Activated naive CD8-positive, alpha-beta T cell (primary cell): ENCODE results near the gene COG3.
A peak's percentile ranks its signal among the peaks of the same experiment; 100 is the strongest.

Source experiments
- H3K27ac Mint-ChIP-seq: one replicate; pipeline ENCODE4 v1.8.0; 2021; ENCODE audit warnings: mixed read lengths
- H3K27me3 Mint-ChIP-seq: one replicate; pipeline ENCODE4 v1.8.0; 2021; ENCODE audit warnings: mixed read lengths
- H3K36me3 Mint-ChIP-seq: one replicate; pipeline ENCODE4 v1.8.0; 2021; ENCODE audit warnings: mixed read lengths
- H3K4me1 Mint-ChIP-seq: one replicate; pipeline ENCODE4 v1.8.0; 2021; ENCODE audit warnings: low read depth, mixed read lengths
- H3K4me3 Mint-ChIP-seq: one replicate; pipeline ENCODE4 v1.8.0; 2021; ENCODE audit warnings: mild to moderate bottlenecking, mixed read lengths
- H3K9me3 Mint-ChIP-seq: one replicate; pipeline ENCODE4 v1.8.0; 2021; ENCODE audit warnings: low read depth, mixed read lengths

The COG3 gene

DNA sequence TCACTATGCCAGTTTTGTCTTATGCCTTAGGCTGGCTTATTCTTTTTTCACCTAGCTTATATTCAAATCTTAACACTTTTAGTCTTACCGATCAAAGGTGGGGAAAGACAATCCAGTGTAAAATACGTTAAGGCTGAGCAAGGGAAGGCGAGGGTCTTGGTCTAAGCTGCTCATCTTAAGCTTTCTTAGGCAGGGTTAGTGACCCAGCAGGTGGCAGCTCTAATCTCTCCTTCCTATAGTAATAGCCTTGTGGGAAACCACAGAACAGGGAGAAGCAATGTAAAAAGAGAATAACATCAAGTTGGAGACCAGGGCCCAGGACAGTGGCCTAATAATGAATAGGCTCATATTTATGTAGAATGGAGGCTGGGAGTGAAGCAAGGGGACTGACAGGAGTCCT lies 45.9 kb downstream of the COG3 start:
- Mint-ChIP-seq H3K4me1 (peaks cover 8% of the 10 kb centered on the region), H3K9me3 (no peaks in the 10 kb centered on the region), H3K4me3 (no peak overlapping the region), H3K36me3 (peaks cover 8% of the 10 kb centered on the region), H3K27ac (no peak overlapping the region), H3K27me3 (no peaks in the 10 kb centered on the region)

DNA sequence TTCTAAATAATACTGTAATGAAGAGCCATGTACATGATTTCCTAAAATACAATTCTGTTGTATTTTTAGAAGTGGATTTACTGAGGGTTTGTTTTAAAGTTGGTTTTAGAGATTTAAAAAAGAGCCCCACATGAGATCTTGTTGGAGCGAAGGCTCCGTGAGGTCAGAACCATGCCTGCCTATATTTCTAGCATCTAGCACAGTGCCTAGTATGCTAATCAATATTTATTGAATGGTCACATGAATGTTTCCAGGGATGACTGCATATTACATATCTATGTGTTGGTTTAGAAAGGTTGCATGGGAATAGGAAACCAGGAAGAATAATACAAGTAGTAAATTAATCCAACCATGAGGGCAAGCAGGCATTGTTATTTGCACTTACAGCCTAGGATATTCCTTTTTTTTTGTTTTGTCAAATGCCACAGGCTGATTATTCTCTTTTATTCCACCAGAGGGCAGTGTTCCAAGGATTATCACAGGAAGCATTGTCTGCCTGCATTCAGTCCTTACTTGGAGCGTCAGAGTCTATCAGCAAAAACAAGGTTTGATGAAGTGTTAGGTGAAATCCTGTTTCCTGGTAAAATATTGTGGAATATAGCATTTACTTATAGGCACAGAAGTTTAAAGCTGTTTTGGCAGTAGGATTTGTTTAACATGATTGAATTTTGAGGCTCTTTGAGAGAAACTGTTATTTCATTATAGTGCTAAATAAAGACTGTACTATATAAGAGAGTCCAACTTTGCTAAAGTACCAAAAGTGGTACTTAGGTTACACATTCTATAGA lies 46.8 kb downstream of the COG3 start:
- Mint-ChIP-seq H3K9me3 (no peaks in the 10 kb centered on the region), H3K27me3 (no peaks in the 10 kb centered on the region), H3K27ac (peak overlapping the region; percentile 16), H3K4me3 (no peak overlapping the region), H3K36me3 (peaks cover 6% of the 10 kb centered on the region), H3K4me1 (peaks cover 14% of the 10 kb centered on the region)

GRCh38 chr13:45512098-45512496 lies 47.4 kb downstream of the COG3 start:
- no peaks in the 10 kb centered on the region for H3K9me3 Mint-ChIP-seq
- H3K4me3 Mint-ChIP-seq, result no peak overlapping the region
- peaks cover 4% of the 10 kb centered on the region for H3K36me3 Mint-ChIP-seq
- H3K27ac Mint-ChIP-seq, result no peak overlapping the region
- no peaks in the 10 kb centered on the region for H3K27me3 Mint-ChIP-seq
- peaks cover 19% of the 10 kb centered on the region for H3K4me1 Mint-ChIP-seq

DNA sequence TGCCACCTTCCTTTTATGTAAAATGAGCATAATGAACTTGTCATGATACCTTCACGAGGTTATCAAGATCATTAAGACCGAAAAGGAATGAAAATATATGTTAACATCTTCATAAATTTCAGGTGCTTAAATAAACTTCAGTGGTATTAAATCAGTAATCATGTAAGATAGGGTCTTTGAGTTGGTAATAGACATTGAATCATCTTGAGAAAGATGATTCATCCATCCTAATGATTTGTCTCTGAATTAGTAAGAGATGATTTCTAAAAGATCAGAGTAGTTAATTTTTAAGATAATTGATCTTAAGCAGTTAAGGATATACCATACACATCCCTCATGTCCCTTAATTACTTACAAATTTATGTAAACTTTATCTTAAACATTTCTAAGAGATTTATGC lies 52.0 kb downstream of the COG3 start:
- H3K4me3 Mint-ChIP-seq, result no peak overlapping the region
- H3K4me1 Mint-ChIP-seq, result peaks cover 37% of the 10 kb centered on the region
- peaks cover 15% of the 10 kb centered on the region for H3K36me3 Mint-ChIP-seq
- no peaks in the 10 kb centered on the region for H3K9me3 Mint-ChIP-seq
- H3K27me3 Mint-ChIP-seq, result no peaks in the 10 kb centered on the region
- H3K27ac Mint-ChIP-seq, result peak overlapping the region; percentile 51

DNA sequence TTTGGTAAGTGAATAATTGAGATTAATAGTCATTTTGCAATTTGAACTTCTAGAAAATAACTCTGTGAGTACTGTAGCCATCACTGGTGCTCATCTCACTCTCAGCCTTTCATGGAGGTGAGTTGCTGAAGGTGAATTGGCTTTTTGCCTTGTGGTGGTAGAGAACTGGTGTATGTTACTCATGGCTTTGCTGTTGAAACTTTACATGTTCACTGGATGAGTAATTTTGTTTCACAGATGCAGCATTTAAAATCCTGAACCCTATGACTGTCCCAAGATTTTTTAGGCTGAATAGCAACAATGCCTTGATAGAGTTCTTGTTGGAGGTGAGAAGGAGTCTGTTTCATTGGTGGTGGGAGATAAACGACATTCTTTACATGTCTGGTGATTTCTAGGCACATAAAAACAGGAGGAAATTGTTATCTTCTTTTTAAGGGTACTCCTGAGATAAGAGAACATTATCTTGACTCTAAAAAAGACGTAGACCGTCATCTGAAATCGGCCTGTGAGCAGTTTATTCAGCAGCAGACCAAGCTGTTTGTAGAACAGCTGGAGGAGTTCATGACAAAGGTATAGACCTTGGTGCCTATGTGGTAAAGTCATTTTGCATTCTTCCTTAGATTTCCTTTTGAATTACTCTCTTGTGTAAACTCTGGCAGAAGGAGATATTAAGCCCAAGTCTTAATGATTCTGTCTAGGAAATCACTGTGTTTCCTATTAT lies 53.9 kb downstream of the COG3 start:
- no peak overlapping the region for H3K4me3 Mint-ChIP-seq
- H3K36me3 Mint-ChIP-seq, result peaks cover 15% of the 10 kb centered on the region
- H3K27ac Mint-ChIP-seq, result peak overlapping the region; percentile 0
- H3K27me3 Mint-ChIP-seq, result no peaks in the 10 kb centered on the region
- H3K4me1 Mint-ChIP-seq, result peaks cover 32% of the 10 kb centered on the region
- H3K9me3 Mint-ChIP-seq, result no peaks in the 10 kb centered on the region

GRCh38 chr13:45519493-45519892 lies 54.8 kb downstream of the COG3 start:
- H3K27me3 Mint-ChIP-seq, result no peaks in the 10 kb centered on the region
- peak overlapping the region; percentile 0 for H3K27ac Mint-ChIP-seq
- no peak overlapping the region for H3K4me3 Mint-ChIP-seq
- no peaks in the 10 kb centered on the region for H3K9me3 Mint-ChIP-seq
- H3K36me3 Mint-ChIP-seq, result peaks cover 15% of the 10 kb centered on the region
- H3K4me1 Mint-ChIP-seq, result peaks cover 32% of the 10 kb centered on the region

DNA sequence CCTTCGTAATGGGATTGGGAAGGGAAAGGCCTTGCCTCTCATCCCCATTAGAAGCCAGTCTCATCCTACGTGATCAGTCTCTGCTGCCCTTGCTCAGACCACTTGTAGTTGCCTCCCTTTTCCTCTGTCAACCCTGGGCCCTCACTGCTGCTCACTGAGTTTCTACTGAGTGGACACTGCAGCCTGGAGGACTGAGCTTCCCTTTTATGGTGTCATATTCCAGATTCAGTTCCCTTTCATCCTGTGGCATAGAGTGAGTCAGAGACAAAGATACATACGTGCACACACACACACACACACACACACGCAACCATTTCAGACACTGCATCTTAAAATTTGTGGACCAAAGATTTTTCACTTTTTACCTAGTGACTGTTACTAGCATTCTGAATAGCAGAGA lies 56.6 kb downstream of the COG3 start:
- Mint-ChIP-seq H3K27me3 (no peaks in the 10 kb centered on the region), H3K36me3 (peaks cover 25% of the 10 kb centered on the region), H3K4me1 (peaks cover 27% of the 10 kb centered on the region), H3K4me3 (no peak overlapping the region), H3K9me3 (no peaks in the 10 kb centered on the region), H3K27ac (peak overlapping the region; percentile 41)

DNA sequence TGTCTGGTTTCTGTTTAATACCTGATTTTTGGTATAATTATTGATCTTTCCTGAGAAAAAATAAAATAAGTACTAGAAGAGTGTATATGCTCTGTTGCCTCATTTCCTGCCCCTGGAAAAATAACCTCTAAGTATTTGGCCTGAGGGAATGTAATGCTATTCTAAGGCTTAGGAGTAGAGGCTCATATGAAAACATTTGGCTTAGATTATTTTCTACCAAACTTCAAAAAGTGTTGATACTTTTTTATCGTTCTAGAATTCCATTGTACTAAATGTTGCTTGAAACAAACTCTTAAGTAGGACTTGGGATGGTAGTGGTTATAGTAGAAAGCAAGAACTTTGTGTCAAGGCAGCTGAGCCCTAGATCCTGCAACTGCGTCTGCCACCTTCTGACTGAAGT lies 57.8 kb downstream of the COG3 start:
- Mint-ChIP-seq H3K4me3 (no peak overlapping the region), H3K27ac (peak overlapping the region; percentile 0), H3K27me3 (no peaks in the 10 kb centered on the region), H3K4me1 (peaks cover 19% of the 10 kb centered on the region), H3K36me3 (peaks cover 25% of the 10 kb centered on the region), H3K9me3 (no peaks in the 10 kb centered on the region)

DNA sequence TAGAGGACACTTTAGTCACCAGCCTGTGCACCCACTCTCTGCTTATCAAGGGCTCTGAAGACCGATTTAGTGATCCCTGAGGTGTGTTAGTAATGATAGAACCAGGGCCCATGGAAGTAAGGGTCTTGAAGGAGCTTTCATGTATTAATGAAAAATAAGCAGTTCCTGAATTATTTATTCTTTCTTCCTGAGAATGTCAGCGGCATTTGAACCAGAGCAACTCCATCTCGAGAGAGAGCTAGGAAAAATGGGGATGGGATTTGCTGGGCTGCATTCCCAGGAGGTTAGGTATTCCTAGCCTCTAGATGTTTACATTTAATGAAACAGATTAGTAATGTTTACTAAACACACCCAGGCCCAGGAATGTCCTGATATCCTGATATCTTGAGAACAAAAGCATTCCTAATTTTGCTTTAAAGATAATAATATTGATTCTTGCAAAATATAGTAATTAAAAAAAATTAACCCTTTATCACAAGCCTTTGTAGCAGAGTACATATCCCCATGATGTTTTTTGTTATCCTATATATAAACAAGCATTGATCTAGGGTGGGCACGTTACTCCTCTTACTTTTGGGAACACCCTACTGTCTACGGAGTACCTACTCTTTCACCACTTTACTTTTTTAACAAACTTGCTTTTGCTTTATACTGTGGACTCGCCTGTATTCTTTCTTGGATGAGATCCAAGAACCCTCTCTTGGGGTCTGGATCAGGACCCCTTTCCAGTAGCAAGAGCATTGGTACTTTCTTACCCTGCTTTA lies 63.1 kb downstream of the COG3 start:
- Mint-ChIP-seq H3K4me3 (no peak overlapping the region), H3K9me3 (no peaks in the 10 kb centered on the region), H3K27me3 (no peaks in the 10 kb centered on the region), H3K4me1 (no peaks in the 10 kb centered on the region), H3K36me3 (peaks cover 15% of the 10 kb centered on the region), H3K27ac (no peak overlapping the region)

DNA sequence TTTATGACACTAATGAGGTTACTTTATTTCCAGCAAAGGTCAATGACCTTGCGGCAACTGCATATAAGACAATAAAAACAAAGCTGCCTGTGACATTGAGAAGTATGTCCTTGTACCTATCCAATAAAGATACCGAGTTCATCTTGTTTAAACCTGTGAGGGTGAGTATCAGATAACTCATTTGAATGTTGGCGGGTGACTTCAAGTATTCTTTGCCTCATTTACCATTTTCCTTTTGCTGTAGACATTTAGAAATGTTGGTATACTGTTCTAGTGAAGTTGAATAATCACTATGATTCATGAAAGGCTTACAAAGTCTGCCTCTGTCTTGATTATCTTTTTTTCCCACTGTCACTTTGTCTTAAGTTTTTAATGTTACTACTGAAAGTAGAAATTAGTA lies 65.0 kb downstream of the COG3 start:
- no peaks in the 10 kb centered on the region for H3K4me1 Mint-ChIP-seq
- no peak overlapping the region for H3K27ac Mint-ChIP-seq
- no peaks in the 10 kb centered on the region for H3K27me3 Mint-ChIP-seq
- no peaks in the 10 kb centered on the region for H3K9me3 Mint-ChIP-seq
- H3K4me3 Mint-ChIP-seq, result no peak overlapping the region
- H3K36me3 Mint-ChIP-seq, result peaks cover 18% of the 10 kb centered on the region

GRCh38 chr13:45534604-45535003 lies 69.9 kb downstream of the COG3 start:
- H3K27me3 Mint-ChIP-seq, result no peaks in the 10 kb centered on the region
- H3K4me3 Mint-ChIP-seq, result no peak overlapping the region
- peaks cover 9% of the 10 kb centered on the region for H3K36me3 Mint-ChIP-seq
- no peaks in the 10 kb centered on the region for H3K4me1 Mint-ChIP-seq
- no peak overlapping the region for H3K27ac Mint-ChIP-seq
- no peaks in the 10 kb centered on the region for H3K9me3 Mint-ChIP-seq

DNA sequence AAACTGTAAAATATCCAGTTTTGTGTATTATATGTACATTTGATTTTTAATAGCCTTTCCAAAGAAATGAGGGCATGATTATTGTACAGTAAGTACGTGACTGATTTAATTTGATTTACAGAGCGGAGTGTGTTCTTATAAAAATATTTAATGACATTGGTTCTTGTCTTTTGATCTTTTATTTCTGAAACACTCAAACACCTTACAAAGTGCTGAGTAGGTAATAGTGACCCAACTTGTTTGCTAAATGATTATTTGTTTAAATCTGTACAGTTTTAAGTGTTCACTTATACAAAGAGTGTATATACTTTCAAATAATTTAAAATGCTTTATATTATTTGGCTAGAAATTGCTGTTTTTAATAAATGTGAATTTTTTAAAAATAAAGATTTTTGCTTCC lies 71.5 kb downstream of the COG3 start:
- Mint-ChIP-seq H3K27ac (no peak overlapping the region), H3K27me3 (no peaks in the 10 kb centered on the region), H3K4me1 (no peaks in the 10 kb centered on the region), H3K4me3 (no peak overlapping the region), H3K9me3 (no peaks in the 10 kb centered on the region), H3K36me3 (peaks cover 5% of the 10 kb centered on the region)

- H3K4me3 Mint-ChIP-seq, result no peak overlapping the region
- peaks cover 5% of the 10 kb centered on the region for H3K36me3 Mint-ChIP-seq
- no peaks in the 10 kb centered on the region for H3K9me3 Mint-ChIP-seq
- H3K27me3 Mint-ChIP-seq, result no peaks in the 10 kb centered on the region
- no peaks in the 10 kb centered on the region for H3K4me1 Mint-ChIP-seq
- H3K27ac Mint-ChIP-seq, result peak overlapping the region; percentile 10
These were observed 72.8 kb downstream of the COG3 start for GRCh38 chr13:45537516-45537915.

DNA sequence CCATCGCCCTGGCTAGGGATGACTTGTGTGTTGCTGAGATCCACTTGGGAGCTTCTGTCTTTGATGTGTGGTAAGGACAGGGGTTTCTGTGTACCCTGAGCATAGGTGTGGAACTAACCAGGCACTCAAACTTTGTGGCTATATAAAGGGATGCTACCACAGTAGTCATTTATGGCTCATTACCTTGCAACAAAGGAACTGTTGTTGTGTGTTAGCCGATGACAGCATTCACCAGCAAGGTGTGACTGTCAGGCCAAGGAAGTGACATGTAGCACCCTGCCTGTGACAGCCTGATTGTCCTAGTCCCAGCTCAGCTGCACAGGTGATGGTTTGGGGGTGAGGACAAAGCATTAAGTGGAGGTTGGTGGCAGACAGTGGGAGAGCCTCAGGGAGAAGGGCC lies 73.6 kb downstream of the COG3 start:
- H3K4me3 Mint-ChIP-seq, result no peak overlapping the region
- no peaks in the 10 kb centered on the region for H3K9me3 Mint-ChIP-seq
- H3K36me3 Mint-ChIP-seq, result peaks cover 5% of the 10 kb centered on the region
- H3K4me1 Mint-ChIP-seq, result no peaks in the 10 kb centered on the region
- H3K27ac Mint-ChIP-seq, result no peak overlapping the region
- H3K27me3 Mint-ChIP-seq, result no peaks in the 10 kb centered on the region

GRCh38 chr13:45540195-45540594 lies 75.5 kb downstream of the COG3 start:
- H3K27ac Mint-ChIP-seq, result no peak overlapping the region

More at GRCh38 chr13:45540195-45540594, 75.5 kb downstream of the COG3 start:
- no peaks in the 10 kb centered on the region for H3K4me1 Mint-ChIP-seq
- H3K9me3 Mint-ChIP-seq, result no peaks in the 10 kb centered on the region
- no peak overlapping the region for H3K4me3 Mint-ChIP-seq
- H3K36me3 Mint-ChIP-seq, result no peaks in the 10 kb centered on the region
- no peaks in the 10 kb centered on the region for H3K27me3 Mint-ChIP-seq
